HepG2 (cell line): ENCODE measurements around the gene SETD5. TPM values are rescaled to one million over a fixed set of nuclear protein-coding genes. Genes with fewer than 3 reads are reported as not detected.

Source experiments
- ATAC-seq: fragments of 200-7000 bp; cut with Tn5 transposase; 3 replicates; pipeline ENCODE4 v1.9.1; 2020; ENCODE audit warnings: mild to moderate bottlenecking, moderate library complexity
- BruUV-seq: library from RNA; stranded (reverse); fragments of 400-500 nt; replicated peaks from 2 replicates; lab custom pipeline; 2021; lab: Mats Ljungman, UMichigan
- CTCF ChIA-PET: fragments of 300-600 bp; formaldehyde crosslinking; extraction: SDS; loops from one replicate; lab custom pipeline; 2021; ENCODE audit warnings: low total read pairs, inconsistent platforms, low intra/inter-chr PET ratio; lab: Yijun Ruan, JAX
- POLR2A ChIA-PET: fragments of 350-600 bp; sonication (Branson Sonifier 250); formaldehyde crosslinking; loops from one replicate; lab custom pipeline; 2020; ENCODE audit warnings: antibody characterized with exemption, inconsistent platforms; lab: Yijun Ruan, JAX
- DNase-seq: peaks from one replicate; pipeline ENCODE4 v3.0.0-alpha.2; 2015; ENCODE audit warnings: low spot score
- FAIRE-seq: peaks from 3 replicates; lab custom pipeline; 2011; peaks lifted over from hg19 to GRCh38; lab: Jason Lieb, UNC
- H2AFZ ChIP-seq: one replicate; pipeline ENCODE4 v1.6.1; 2011; ENCODE audit warnings: low read length, inconsistent platforms
- H3K27ac ChIP-seq: fragments of 300-600 bp; 3 replicates; pipeline ENCODE4 v1.8.0; 2011; ENCODE audit warnings: mixed run types, mild to moderate bottlenecking, mixed read lengths, low read length, inconsistent platforms; ENCODE audit not compliant: insufficient read depth; ENCODE audit errors: extremely low read length
- H3K27me3 ChIP-seq, 2 experiments: fragments of 200-600 bp in 1 of 2; 2 replicates in 1 of 2; 3 replicates in 1 of 2; pipeline versions ENCODE4 v1.6.0 to v1.8.0; 2011; ENCODE audit warnings: low read length in 2 of 2, mild to moderate bottlenecking in 2 of 2, moderate library complexity in 2 of 2, inconsistent platforms in 1 of 2; ENCODE audit not compliant: insufficient read depth in 2 of 2, control insufficient read depth in 1 of 2
- H3K36me3 ChIP-seq, 2 experiments: fragments of 200-600 bp in 1 of 2; replicated peaks in 1 of 2; 2 replicates in 1 of 2; 3 replicates in 1 of 2; pipeline versions ENCODE4 v1.5.1 to v1.8.0; 2011; ENCODE audit warnings: low read length in 2 of 2, inconsistent platforms in 1 of 2; ENCODE audit not compliant: insufficient read depth in 2 of 2, control insufficient read depth in 1 of 2
- H3K4me1 ChIP-seq: 2 replicates; pipeline ENCODE4 v1.5.1; 2012; ENCODE audit warnings: low read length, inconsistent platforms; ENCODE audit not compliant: insufficient read depth
- H3K4me2 ChIP-seq: 2 replicates; pipeline ENCODE4 v1.6.0; 2011; ENCODE audit warnings: low read depth, low read length, inconsistent platforms
- H3K4me3 ChIP-seq, 3 experiments: fragments of 200-600 bp in 1 of 3; sonication (generic), shearing (Covaris generic) in 1 of 3; replicated peaks in 1 of 3; 2 replicates each; pipeline ENCODE4 v1.5.1; 2011 to 2016; ENCODE audit warnings: low read length in 3 of 3, inconsistent platforms in 2 of 3, low read depth in 2 of 3, mild to moderate bottlenecking in 2 of 3, control low read depth in 1 of 3, mixed read lengths in 1 of 3; ENCODE audit not compliant: insufficient read depth in 1 of 3
- H3K79me2 ChIP-seq: one replicate; pipeline ENCODE4 v1.6.1; 2011; ENCODE audit warnings: low read length, inconsistent platforms; ENCODE audit not compliant: insufficient read depth
- H3K9ac ChIP-seq: 2 replicates; pipeline ENCODE4 v1.6.0; 2011; ENCODE audit warnings: mild to moderate bottlenecking, low read depth, low read length, inconsistent platforms; ENCODE audit not compliant: insufficient read depth
- H3K9me3 ChIP-seq: 2 replicates; pipeline ENCODE4 v1.5.1; 2012; ENCODE audit warnings: mild to moderate bottlenecking, low read length
- H4K20me1 ChIP-seq: 2 replicates; pipeline ENCODE4 v1.6.0; 2011; ENCODE audit warnings: inconsistent platforms, mild to moderate bottlenecking, low read length, moderate library complexity; ENCODE audit not compliant: insufficient read depth
- BRF2 ChIP-seq: sonication (generic); formaldehyde crosslinking; IDR thresholded peaks from 2 replicates; pipeline ENCODE4 v1.8.1; 2022; ENCODE audit warnings: mild to moderate bottlenecking, missing genetic modification reagents
- MAFG ChIP-seq: sonication (generic); formaldehyde crosslinking; IDR thresholded peaks from 2 replicates; pipeline ENCODE4 v1.5.1; 2020; ENCODE audit warnings: mild to moderate bottlenecking, missing genetic modification reagents
- MXI1 ChIP-seq: IDR thresholded peaks from 3 replicates; pipeline ENCODE4 v1.6.1; 2012; ENCODE audit warnings: low read depth, low read length, inconsistent platforms, borderline replicate concordance
- NCOA5 ChIP-seq: sonication (generic); formaldehyde crosslinking; IDR thresholded peaks from 2 replicates; pipeline ENCODE4 v1.4.0; 2020; ENCODE audit warnings: missing genetic modification reagents
- NR3C1 ChIP-seq: sonication (generic); formaldehyde crosslinking; IDR thresholded peaks from 2 replicates; pipeline ENCODE4 v1.4.0; 2020; ENCODE audit warnings: missing genetic modification reagents
- PITX1 ChIP-seq: sonication (generic); formaldehyde crosslinking; IDR thresholded peaks from 2 replicates; pipeline ENCODE4 v1.5.1; 2020; ENCODE audit warnings: mild to moderate bottlenecking, missing genetic modification reagents
- RARA ChIP-seq: IDR thresholded peaks from 2 replicates; pipeline ENCODE4 v1.6.1; 2016; ENCODE audit warnings: missing genetic modification reagents, missing compliant biosample characterization
- SKI ChIP-seq: fragments of 450-650 bp; IDR thresholded peaks from one replicate; pipeline ENCODE4 v1.6.1; 2018; ENCODE audit warnings: mild to moderate bottlenecking; ENCODE audit not compliant: partially characterized antibody
- SMAD9 ChIP-seq: sonication (generic); formaldehyde crosslinking; IDR thresholded peaks from 2 replicates; pipeline ENCODE4 v1.5.1; 2020; ENCODE audit warnings: mild to moderate bottlenecking, missing genetic modification reagents
- SP140L ChIP-seq: sonication (generic); formaldehyde crosslinking; IDR thresholded peaks from 2 replicates; pipeline ENCODE4 v1.4.0; 2020; ENCODE audit warnings: missing genetic modification reagents, borderline replicate concordance
- STAG1 ChIP-seq: sonication (generic); formaldehyde crosslinking; IDR thresholded peaks from 2 replicates; pipeline ENCODE4 v1.4.0; 2020; ENCODE audit warnings: missing genetic modification reagents
- ZNF3 ChIP-seq: IDR thresholded peaks from 2 replicates; pipeline ENCODE4 v1.7.0; 2017; ENCODE audit warnings: inconsistent platforms
- WGBS: methylation state at CpG from one replicate; pipeline ENCODE4 v1.1.6; 2017; ENCODE audit warnings: low lambda C conversion rate; 5-methylcytosine and 5-hydroxymethylcytosine counted together
- in situ Hi-C: cut with HindIII; loops from 2 replicates; pipeline ENCODE4 v1.10.0; 2017; ENCODE audit warnings: low pct_unique_long_range_greater_than_20kb; ENCODE audit not compliant: extremely low pct_ligation_motif_present
- intact Hi-C: fragments of 100-400 bp; cut with micrococcal nuclease; formaldehyde crosslinking; loops from one replicate; pipeline ENCODE4 v1.10.0; 2022; ENCODE audit not compliant: unreplicated experiment
- polyA plus RNA-seq, 8 experiments: library from polyadenylated mRNA; depleted of rRNA in 3 of 8; stranded (reverse) in 7 of 8; unstranded in 1 of 8; fragments of >200 nt; fragmentation: Illumina TruSeq in 4 of 8; extraction: Trizol in 4 of 8; gene quantifications; 2 replicates each; pipeline versions ENCODE4 v1.2.1 to v1.2.3, GENCODE V29; 2011 to 2016; ENCODE audit warnings: low read depth in 4 of 8, missing spikeins in 1 of 8, mixed read lengths in 1 of 8; ENCODE audit not compliant: insufficient read depth in 1 of 8
- total RNA-seq, 5 experiments: library from RNA; depleted of rRNA; stranded (reverse); fragments of >200 nt; fragmentation: Illumina TruSeq; extraction: Trizol; gene quantifications; 2 replicates each; pipeline ENCODE4 v1.2.3, GENCODE V29; 2016; ENCODE audit warnings: low read depth in 1 of 5
- TF ChIP-seq, protein P1 (sequence below): sonication (generic); formaldehyde crosslinking; IDR thresholded peaks from 2 replicates; pipeline ENCODE4 v1.8.0; 2023; ENCODE audit warnings: mild to moderate bottlenecking, missing genetic modification reagents

Gene SETD5
- total and polyA plus RNA-seq, 2 of the 13 experiments (the other 11 are each of a cell fraction or from before 2014, with no cell fraction given): 46.8 to 95.8 TPM

DNA sequence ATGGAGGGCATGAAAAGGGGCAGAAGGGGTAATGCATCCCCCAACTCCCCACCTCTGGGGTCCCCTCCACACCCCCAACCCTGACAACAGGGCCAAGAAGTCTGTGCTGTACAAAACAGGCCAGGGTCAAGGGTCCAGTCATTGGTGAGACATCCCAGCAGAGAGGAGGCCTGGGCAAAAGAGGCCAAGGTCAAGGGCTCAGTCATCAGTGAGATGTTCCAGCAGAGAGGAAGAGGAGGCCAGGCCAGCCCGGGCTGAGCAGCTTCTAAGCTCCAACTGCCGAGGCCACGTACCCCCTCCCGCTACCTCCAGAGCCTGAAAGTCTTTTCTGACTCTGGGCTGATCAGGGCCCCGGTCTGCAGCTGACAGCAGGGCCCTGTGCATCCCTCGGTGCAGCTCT lies 103.8 kb downstream of the SETD5 start:
- Histone ChIP-seq H3K4me3 (no peak overlapping the region), H3K36me3 (no peaks in the 10 kb centered on the region), H3K27me3 (peaks cover 2 to 26% of the 10 kb centered on the region in 2 experiments; a peak in 3 of 5 replicates), H3K4me1 (peaks cover 8% of the 10 kb centered on the region), H3K27ac (no peak overlapping the region), H3K9ac (no peak overlapping the region), H4K20me1 (no peaks in the 10 kb centered on the region), H3K4me2 (no peak overlapping the region), H3K9me3 (no peaks in the 10 kb centered on the region), H3K79me2 (no peaks in the 10 kb centered on the region), H2AFZ (no peak overlapping the region)
- in situ Hi-C loops (loop anchor here (5.0 kb wide), 1 partner anchor 226 kb away; no protein-coding TSS in a partner anchor), intact Hi-C loops (loop anchor here (1.0 kb wide), 1 partner anchor 148 kb away; no protein-coding TSS in a partner anchor)
- no peak for DNase-seq
- POLR2A ChIA-PET: no interaction called here
- peak; percentile 7 for ATAC-seq
- FAIRE-seq: no peak
- TF ChIP-seq MXI1 (no peak), SKI (peak; percentile 22), RARA (CRISPR knock-in tag) (0 out of 2 replicates have a peak, but pooled peaks have one; percentile 14), MAFG (CRISPR knock-in tag) (no peak)
- no TSS peak for BruUV-seq
- CTCF ChIA-PET: no interaction called here
- WGBS: 11% methylated on average over 6 of the region's 6 CpGs

DNA sequence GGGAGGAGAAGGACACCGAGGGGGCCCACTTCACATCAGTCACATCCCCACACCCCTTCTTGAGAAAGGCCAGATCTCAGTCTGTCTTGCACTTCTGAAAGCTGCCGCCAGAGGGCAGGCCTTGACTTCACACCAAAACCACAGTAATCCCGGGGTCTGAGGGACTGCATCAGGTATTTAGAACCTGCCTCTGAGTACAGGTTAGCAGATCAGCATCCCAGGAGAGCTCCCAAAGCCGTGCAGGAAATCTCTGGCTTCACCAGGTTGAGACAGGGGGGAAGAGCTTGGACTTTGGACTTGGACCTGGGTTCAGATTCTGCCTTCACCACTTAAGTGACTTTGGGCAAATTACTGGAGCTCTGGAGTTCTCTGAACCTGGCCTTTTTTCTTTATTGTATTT lies 105.9 kb downstream of the SETD5 start:
- no peaks in the 10 kb centered on the region for H3K9me3 ChIP-seq
- H2AFZ ChIP-seq: no peak overlapping the region
- H3K27me3 ChIP-seq: peaks cover 2 to 36% of the 10 kb centered on the region in 2 experiments; a peak in 3 of 5 replicates
- in situ Hi-C loops: loop anchor here (5.0 kb wide), 1 partner anchor 224 kb away; no protein-coding TSS in a partner anchor
- no peak overlapping the region for H3K4me3 ChIP-seq
- no peak overlapping the region for H3K9ac ChIP-seq
- 0% methylated on average over 3 of the region's 4 CpGs for WGBS
- BruUV-seq: no TSS peak
- no peaks in the 10 kb centered on the region for H3K36me3 ChIP-seq
- no peaks in the 10 kb centered on the region for H4K20me1 ChIP-seq
- POLR2A ChIA-PET: interaction anchor here (1.3 kb wide), 1 partner anchor 290 kb away, joined by 3 read pairs; the partner anchor contains the start of gene ARPC4
- no peaks in the 10 kb centered on the region for H3K79me2 ChIP-seq
- ATAC-seq (peak; percentile 31), FAIRE-seq (peak; percentile 87), DNase-seq (peak; percentile 72)
- intact Hi-C loops: loop anchor here (2.0 kb wide), 1 partner anchor 224 kb away; no protein-coding TSS in a partner anchor
- H3K4me2 ChIP-seq: no peak overlapping the region
- no peak overlapping the region for H3K27ac ChIP-seq
- H3K4me1 ChIP-seq: peaks cover 8% of the 10 kb centered on the region
- CTCF ChIA-PET: interaction anchor here (1.4 kb wide), 1 partner anchor 223 kb away, joined by 5 read pairs; no protein-coding TSS in a partner anchor
- peak; percentile 89 for TF ChIP-seq STAG1 (CRISPR knock-in tag)
- TF ChIP-seq, protein P1, sequence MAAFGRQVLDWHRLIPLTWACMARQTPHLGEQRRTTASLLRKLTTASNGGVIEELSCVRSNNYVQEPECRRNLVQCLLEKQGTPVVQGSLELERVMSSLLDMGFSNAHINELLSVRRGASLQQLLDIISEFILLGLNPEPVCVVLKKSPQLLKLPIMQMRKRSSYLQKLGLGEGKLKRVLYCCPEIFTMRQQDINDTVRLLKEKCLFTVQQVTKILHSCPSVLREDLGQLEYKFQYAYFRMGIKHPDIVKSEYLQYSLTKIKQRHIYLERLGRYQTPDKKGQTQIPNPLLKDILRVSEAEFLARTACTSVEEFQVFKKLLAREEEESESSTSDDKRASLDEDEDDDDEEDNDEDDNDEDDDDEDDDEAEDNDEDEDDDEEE: 0 out of 2 replicates have a peak, but pooled peaks have one; percentile 31
- no peak for TF ChIP-seq SP140L (CRISPR knock-in tag)
- 0 out of 2 replicates have a peak, but pooled peaks have one; percentile 55 for TF ChIP-seq SMAD9 (CRISPR knock-in tag)
- TF ChIP-seq BRF2 (CRISPR knock-in tag): no peak
- peak; percentile 77; the same call in 1 of the 2 replicates for TF ChIP-seq PITX1
- TF ChIP-seq NR3C1 (CRISPR knock-in tag): no peak
- TF ChIP-seq ZNF3 (CRISPR knock-in tag): 0 out of 2 replicates have a peak, but pooled peaks have one; percentile 32
- TF ChIP-seq NCOA5 (CRISPR knock-in tag): no peak
